IPS-15b (cell line): ENCODE measurements around the gene FKBP6.
"Not testable (repeated sequence)": the region's sequence is repeated elsewhere in the genome, so short reads cannot be mapped to it uniquely, and the experiment has no call there.

Experiments used
- H3K27me3 ChIP-seq: one replicate; pipeline ENCODE4 v1.6.1; 2013; ENCODE audit warnings: low read length; ENCODE audit not compliant: control insufficient read depth, insufficient read depth
- H3K36me3 ChIP-seq: one replicate; pipeline ENCODE4 v1.6.1; 2013; ENCODE audit warnings: low read length; ENCODE audit not compliant: control insufficient read depth, insufficient read depth
- H3K4me1 ChIP-seq: one replicate; pipeline ENCODE4 v1.6.1; 2013; ENCODE audit warnings: mild to moderate bottlenecking, low read length; ENCODE audit not compliant: control insufficient read depth, insufficient read depth
- H3K4me3 ChIP-seq: one replicate; pipeline ENCODE4 v1.5.1; 2013; ENCODE audit warnings: low read depth, low read length
- H3K9ac ChIP-seq: one replicate; pipeline ENCODE4 v1.6.1; 2013; ENCODE audit warnings: low read depth, mild to moderate bottlenecking, low read length
- H3K9me3 ChIP-seq: one replicate; pipeline ENCODE4 v1.6.1; 2013; ENCODE audit warnings: mild to moderate bottlenecking, low read length; ENCODE audit not compliant: control insufficient read depth, insufficient read depth

Gene FKBP6

GRCh38 chr7:73377413-73378200 lies 49.6 kb downstream of the FKBP6 start:
- not testable (repeated sequence) for H3K9me3 ChIP-seq, H3K36me3 ChIP-seq, H3K9ac ChIP-seq, H3K27me3 ChIP-seq, H3K4me1 ChIP-seq, H3K4me3 ChIP-seq

DNA sequence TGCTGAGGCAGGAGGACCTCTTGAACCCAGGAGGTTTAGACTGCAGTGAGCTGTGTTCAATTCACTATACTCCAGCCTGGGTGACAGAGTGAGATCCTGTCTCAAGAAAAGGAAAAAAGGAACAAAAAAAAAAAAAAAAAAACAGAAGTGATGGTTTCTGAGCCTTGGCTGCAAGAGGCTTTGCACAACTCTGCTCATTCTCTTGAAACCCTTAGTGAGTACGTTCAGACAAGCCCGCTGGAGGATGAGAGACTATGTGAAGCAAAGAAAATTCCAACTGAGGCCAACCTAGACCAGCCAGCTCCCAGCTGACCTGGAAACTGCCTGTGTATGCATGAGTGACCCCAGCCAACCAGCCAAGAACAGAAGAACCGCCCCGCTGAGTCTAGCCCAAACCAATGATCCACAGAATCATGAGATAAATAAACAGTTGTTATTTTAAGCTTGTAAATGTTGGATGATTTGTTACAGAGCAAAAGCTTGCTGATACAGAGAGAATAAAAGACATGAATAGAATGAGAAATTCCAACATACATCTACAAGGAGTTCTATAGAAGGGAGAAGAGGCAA lies 55.1 kb downstream of the FKBP6 start:
- no peak overlapping the region for H3K9ac ChIP-seq
- H3K4me3 ChIP-seq = no peak overlapping the region
- H3K27me3 ChIP-seq = no peaks in the 10 kb centered on the region
- H3K9me3 ChIP-seq = no peaks in the 10 kb centered on the region
- H3K36me3 ChIP-seq = no peaks in the 10 kb centered on the region
- no peaks in the 10 kb centered on the region for H3K4me1 ChIP-seq

- Histone ChIP-seq H3K9me3 (no peaks in the 10 kb centered on the region), H3K4me1 (no peaks in the 10 kb centered on the region), H3K27me3 (no peaks in the 10 kb centered on the region), H3K4me3 (no peak overlapping the region), H3K36me3 (no peaks in the 10 kb centered on the region), H3K9ac (no peak overlapping the region)
These were observed 59.4 kb downstream of the FKBP6 start for GRCh38 chr7:73387221-73387828.

DNA sequence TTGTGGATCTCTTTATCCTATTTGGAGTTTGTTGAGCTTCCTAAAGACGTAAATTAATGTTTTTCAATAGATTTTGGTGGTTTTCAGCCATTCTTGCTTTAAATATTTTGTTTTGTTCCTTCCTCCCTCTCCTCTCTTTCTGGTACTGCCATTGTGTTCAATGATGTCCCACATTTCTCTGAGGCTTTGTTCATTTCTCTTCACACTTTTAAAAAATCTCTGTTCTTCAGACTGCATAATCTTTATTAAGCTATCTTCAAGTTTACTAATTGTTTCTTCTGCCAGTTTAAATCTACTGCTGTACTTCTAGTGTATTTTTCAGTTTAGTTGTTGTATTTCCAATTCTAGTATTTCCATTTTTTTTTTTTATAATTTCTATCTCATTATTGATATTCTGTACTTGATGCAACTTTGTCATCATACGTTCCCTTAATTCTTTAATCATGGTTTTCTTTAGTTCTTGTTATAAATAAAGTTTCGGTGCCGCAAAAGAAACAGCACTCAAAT lies 60.0 kb downstream of the FKBP6 start:
- no peaks in the 10 kb centered on the region for H3K27me3 ChIP-seq
- H3K4me3 ChIP-seq = no peak overlapping the region
- H3K9ac ChIP-seq = no peak overlapping the region
- no peaks in the 10 kb centered on the region for H3K36me3 ChIP-seq
- no peaks in the 10 kb centered on the region for H3K9me3 ChIP-seq
- H3K4me1 ChIP-seq = no peaks in the 10 kb centered on the region

DNA sequence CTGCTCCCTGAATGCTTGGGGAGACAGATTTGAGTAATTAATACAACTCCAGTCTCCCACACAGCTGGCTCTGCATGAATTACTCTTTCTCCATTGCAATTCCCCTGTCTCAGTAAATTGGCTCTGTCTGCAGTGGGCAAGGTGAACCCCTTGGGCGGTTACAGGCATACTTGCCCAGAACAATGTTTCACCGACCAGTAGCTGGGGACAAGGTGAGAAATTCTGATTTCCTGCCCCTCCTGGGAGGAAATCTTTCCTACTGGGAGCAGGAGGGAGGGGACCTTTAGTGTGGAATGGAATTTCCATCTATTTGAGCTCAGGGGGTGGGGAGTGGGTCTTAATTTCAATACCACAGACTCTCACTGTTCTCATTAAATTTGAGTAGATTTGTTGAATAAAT lies 63.4 kb downstream of the FKBP6 start:
- Histone ChIP-seq H3K9ac (no peak overlapping the region), H3K36me3 (no peaks in the 10 kb centered on the region), H3K27me3 (no peaks in the 10 kb centered on the region), H3K4me3 (no peak overlapping the region), H3K4me1 (no peaks in the 10 kb centered on the region), H3K9me3 (no peaks in the 10 kb centered on the region)

DNA sequence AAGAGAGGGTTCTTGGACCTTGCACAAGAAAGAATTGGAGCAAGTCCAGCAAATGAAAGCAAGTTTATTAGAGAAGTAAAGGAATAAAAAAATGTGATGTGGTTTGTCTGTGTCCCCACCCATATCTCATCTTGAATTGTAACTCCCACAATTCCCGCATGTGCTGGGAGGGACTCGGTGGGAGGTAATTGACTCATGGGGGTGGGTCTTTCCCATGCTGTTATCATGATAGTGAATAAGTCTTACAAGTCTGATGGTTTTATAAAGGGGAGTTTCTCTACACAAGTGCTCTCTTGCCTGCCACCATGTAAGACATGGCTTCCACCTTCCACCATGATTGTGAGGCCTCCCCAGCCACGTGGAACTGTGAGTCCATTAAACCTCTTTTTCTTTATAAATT lies 66.5 kb downstream of the FKBP6 start:
- no peak overlapping the region for H3K9ac ChIP-seq
- H3K4me1 ChIP-seq = peaks cover 3% of the 10 kb centered on the region
- H3K36me3 ChIP-seq = no peaks in the 10 kb centered on the region
- H3K27me3 ChIP-seq = no peaks in the 10 kb centered on the region
- no peaks in the 10 kb centered on the region for H3K9me3 ChIP-seq
- H3K4me3 ChIP-seq = no peak overlapping the region

DNA sequence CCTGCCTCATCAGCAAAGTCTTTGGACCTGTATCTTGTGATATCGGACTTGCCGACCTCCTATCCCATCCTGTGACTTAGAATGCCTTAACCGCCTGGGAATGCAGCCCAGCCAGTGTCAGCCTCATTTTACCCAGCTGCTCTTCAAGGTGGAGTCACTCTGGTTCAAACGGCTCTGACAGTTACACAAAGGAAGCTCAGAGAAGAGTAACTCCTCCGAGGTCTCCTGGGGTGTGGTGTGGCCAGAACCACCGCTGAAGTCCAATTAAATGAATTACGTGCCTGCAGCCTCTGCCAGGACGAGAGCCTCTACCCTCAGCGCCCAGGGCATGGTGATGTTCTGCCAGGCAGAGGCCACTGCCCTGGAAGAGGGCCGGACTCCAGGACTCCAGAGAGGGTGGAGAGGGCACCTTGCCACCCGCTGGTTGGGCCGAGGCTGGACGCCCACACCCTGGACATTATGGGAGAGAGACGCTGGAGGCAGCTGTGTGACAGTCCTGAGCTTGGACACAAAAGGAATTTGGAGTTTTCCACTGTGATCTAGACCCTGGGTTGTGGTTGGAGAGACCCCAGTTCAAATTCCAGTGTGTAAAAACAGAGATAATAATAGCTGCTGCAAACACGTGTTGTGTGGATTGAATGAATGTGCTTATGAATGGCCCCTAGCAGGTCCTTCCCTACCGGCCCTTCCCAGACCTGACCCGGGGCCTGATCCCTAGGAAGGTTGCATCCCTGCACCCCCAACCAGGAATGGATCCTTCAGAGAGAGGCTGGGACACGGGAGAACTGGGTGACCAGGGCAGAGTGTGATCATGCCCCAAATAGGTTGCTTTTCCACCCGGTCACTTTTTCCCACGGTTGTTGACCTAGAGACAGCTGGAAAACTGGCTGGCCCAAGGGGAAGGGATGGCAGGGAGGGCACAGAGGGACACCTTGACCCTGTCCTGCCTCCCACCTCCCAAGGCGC lies 67.9 kb downstream of the FKBP6 start:
- H3K4me1 ChIP-seq = peaks cover 3% of the 10 kb centered on the region
- no peak overlapping the region for H3K4me3 ChIP-seq
- no peak overlapping the region for H3K9ac ChIP-seq
- H3K36me3 ChIP-seq = no peaks in the 10 kb centered on the region
- no peaks in the 10 kb centered on the region for H3K9me3 ChIP-seq
- H3K27me3 ChIP-seq = no peaks in the 10 kb centered on the region

GRCh38 chr7:73397521-73398281 lies 69.7 kb downstream of the FKBP6 start:
- peak overlapping the region; percentile 85 for H3K4me3 ChIP-seq
- no peaks in the 10 kb centered on the region for H3K27me3 ChIP-seq
- peak overlapping the region; percentile 60 for H3K9ac ChIP-seq
- no peaks in the 10 kb centered on the region for H3K9me3 ChIP-seq
- H3K36me3 ChIP-seq = no peaks in the 10 kb centered on the region
- H3K4me1 ChIP-seq = peaks cover 3% of the 10 kb centered on the region

DNA sequence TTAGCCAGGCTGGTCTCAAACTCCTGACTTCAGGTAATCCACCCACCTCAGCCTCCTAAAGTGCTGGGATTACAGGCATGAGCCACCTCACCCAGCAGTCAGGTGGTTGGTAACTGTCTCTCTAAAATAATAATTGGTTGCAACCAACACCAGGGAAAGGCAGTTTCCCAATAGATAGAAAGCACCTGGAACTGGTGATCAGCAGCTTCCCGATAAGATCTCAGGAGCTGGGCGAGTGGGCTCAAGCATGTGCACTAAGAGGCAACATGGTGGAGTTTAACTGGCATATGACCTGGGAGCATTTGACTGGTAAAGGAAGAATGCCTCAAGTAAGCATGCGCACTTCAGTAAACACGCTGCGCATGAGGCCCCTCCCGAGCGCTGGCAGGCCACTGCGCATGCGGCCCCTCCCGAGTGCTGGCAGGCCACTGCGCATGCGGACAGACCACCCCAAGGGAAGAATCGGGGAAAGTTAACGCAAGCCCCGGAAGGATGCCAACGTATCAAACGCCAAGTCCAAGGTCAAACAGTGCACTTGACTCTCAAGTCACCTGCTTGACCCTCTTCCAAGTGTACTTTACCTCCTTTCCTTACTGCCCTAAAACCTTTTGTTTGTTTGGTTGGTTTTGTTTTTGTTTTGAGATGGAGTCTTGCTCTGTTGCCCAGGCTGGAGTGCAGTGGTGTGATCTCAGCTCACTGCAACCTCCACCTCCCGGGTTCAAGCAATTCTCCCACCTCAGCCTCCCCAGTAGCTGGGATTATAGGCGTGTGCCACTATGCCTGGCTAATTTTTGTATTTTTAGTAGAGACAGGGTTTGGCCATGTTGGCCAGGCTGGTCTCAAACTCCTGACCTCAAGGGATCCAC lies 71.5 kb downstream of the FKBP6 start:
- H3K9me3 ChIP-seq, H3K27me3 ChIP-seq, H3K4me3 ChIP-seq, H3K36me3 ChIP-seq, H3K4me1 ChIP-seq, H3K9ac ChIP-seq: not testable (repeated sequence)

DNA sequence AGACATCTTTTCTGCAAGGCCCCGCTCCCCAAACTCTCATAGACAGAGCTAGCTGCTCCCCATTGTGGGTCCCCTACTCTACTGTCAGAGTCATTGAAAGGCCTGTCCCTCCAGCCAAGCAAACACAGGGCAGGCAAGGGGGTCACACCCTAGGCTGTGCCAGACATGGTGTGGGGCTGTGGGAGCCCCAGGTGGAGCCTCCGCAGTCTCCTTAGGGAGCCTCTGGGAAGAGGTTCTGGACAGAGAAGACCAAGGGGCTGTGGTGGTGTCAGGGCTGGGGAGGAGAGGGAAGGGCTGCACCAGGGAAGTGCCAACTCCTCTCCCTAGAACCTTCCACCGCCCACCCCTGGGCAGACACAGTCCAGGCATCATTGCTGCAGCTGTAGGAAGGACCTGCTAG lies 76.9 kb downstream of the FKBP6 start:
- not testable (repeated sequence) for H3K9me3 ChIP-seq, H3K27me3 ChIP-seq, H3K36me3 ChIP-seq, H3K9ac ChIP-seq, H3K4me3 ChIP-seq, H3K4me1 ChIP-seq
